Measurements from ENCODE around the gene CREBRF.
"Not testable (repeated sequence)": the region's sequence is repeated elsewhere in the genome, so short reads cannot be mapped to it uniquely, and the experiment has no call there.

Gene CREBRF

GRCh38 chr5:173152547-173152946 is 96.4 kb downstream of the CREBRF start:
- DNase-seq (ENCODE audit: low read depth) = no peak
- no peak overlapping the region for H3K4me3 ChIP-seq (replicated peaks; ENCODE audit: low read depth, low read length)
- TF ChIP-seq CTCF (IDR thresholded peaks at IDR 0.05; ENCODE audit: low read length, missing control alignments) = no peak

GRCh38 chr5:173153842-173154241 is 97.7 kb downstream of the CREBRF start:
- H3K4me3 ChIP-seq (replicated peaks; ENCODE audit: low read depth, low read length) = no peak overlapping the region
- TF ChIP-seq CTCF (IDR thresholded peaks at IDR 0.05; ENCODE audit: low read length, missing control alignments) = no peak
- DNase-seq (ENCODE audit: low read depth) = no peak

GRCh38 chr5:173154619-173155018 is 98.5 kb downstream of the CREBRF start:
- not testable (repeated sequence) for H3K4me3 ChIP-seq (replicated peaks; ENCODE audit: low read depth, low read length); DNase-seq (ENCODE audit: low read depth)

- no peak for TF ChIP-seq CTCF (IDR thresholded peaks at IDR 0.05; ENCODE audit: low read length, missing control alignments)
- DNase-seq (ENCODE audit: low read depth) = no peak
- H3K4me3 ChIP-seq (replicated peaks; ENCODE audit: low read depth, low read length) = no peak overlapping the region
Measured at GRCh38 chr5:173155912-173156311, 99.8 kb downstream of the CREBRF start.

- DNase-seq (ENCODE audit: low read depth) = no peak
- no peak for TF ChIP-seq CTCF (IDR thresholded peaks at IDR 0.05; ENCODE audit: low read length, missing control alignments)
Measured at GRCh38 chr5:173158366-173158765, 102.2 kb downstream of the CREBRF start.

GRCh38 chr5:173159256-173159655 is 103.1 kb downstream of the CREBRF start:
- TF ChIP-seq CTCF (IDR thresholded peaks at IDR 0.05; ENCODE audit: low read length, missing control alignments) = no peak
- no peak for DNase-seq (ENCODE audit: low read depth)
- no peak overlapping the region for H3K4me3 ChIP-seq (replicated peaks; ENCODE audit: low read depth, low read length)

More at GRCh38 chr5:173158366-173158765, 102.2 kb downstream of the CREBRF start:
- H3K4me3 ChIP-seq (replicated peaks; ENCODE audit: low read depth, low read length) = no peak overlapping the region

DNA sequence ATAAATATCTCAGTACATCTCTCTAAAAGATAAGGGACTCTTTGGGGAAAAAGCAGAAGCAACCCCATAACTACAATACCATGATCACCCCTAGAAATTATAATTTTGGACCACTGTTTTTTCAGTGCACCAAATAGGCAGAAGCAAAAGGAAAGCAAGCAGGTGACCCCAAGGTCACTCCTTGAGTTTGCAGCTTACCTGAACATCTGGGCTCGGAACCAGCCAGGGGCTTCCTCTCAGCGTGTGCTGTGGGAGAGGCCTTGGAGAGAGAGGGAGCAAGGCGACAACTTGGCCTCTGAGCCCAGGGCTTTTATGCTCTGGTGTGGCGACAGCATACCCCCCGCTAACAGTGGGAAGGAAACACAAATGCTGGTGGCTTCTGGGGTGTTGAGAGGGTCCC is 105.0 kb downstream of the CREBRF start:
- DNase-seq (ENCODE audit: low read depth) = no peak
- H3K4me3 ChIP-seq (replicated peaks; ENCODE audit: low read depth, low read length) = no peak overlapping the region
- TF ChIP-seq CTCF (IDR thresholded peaks at IDR 0.05; ENCODE audit: low read length, missing control alignments) = no peak

All from fibroblast of pulmonary artery (primary cell).